ENCODE measurements around the gene IDI1.

Gene IDI1

DNA sequence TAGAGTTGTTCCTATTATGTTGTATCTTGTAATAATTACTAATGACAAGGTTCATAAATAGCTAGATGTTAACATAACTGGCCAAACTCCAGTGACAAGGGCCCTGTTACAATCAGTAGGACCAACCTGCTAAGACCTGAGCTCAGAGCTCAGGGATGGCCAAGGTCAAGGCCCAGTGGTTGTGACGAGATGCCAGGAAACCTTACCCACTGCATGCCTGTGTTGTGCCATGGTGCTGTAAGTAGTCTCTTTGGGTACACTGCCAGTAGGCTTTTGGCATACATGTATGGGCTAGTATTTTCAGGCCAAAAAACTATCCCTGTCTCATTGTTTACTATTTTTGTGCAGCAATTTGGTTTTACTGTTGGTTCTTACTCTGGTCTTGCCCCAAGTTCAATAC, 15.3 kb downstream of the IDI1 start:
- CTCF ChIA-PET = no interaction called here
- TF ChIP-seq ELF4 (IDR thresholded peaks at IDR 0.05) (no peak), ARNT (IDR thresholded peaks at IDR 0.05) (no peak), NFRKB (IDR thresholded peaks at IDR 0.05) (no peak), L3MBTL2 (conservative IDR thresholded peaks at IDR 0.05) (no peak), FOXA1 (IDR thresholded peaks at IDR 0.05) (no peak), TARDBP (IDR thresholded peaks at IDR 0.05) (no peak), LEF1 (IDR thresholded peaks at IDR 0.05; ENCODE audit: borderline replicate concordance) (no peak), ZNF384 (IDR thresholded peaks at IDR 0.05) (no peak), SP1 (IDR thresholded peaks at IDR 0.05) (no peak), HDGF (IDR thresholded peaks at IDR 0.05; ENCODE audit: borderline replicate concordance) (no peak), BHLHE40 (IDR thresholded peaks at IDR 0.05; ENCODE audit: borderline replicate concordance) (no peak), SUZ12 (IDR thresholded peaks at IDR 0.05) (no peak), FOXK2 (IDR thresholded peaks at IDR 0.05) (no peak), FOXM1 (IDR thresholded peaks at IDR 0.05; ENCODE audit: borderline replicate concordance) (no peak), CTBP1 (IDR thresholded peaks at IDR 0.05; ENCODE audit: borderline replicate concordance) (no peak)
- TF ChIP-seq, protein P1, sequence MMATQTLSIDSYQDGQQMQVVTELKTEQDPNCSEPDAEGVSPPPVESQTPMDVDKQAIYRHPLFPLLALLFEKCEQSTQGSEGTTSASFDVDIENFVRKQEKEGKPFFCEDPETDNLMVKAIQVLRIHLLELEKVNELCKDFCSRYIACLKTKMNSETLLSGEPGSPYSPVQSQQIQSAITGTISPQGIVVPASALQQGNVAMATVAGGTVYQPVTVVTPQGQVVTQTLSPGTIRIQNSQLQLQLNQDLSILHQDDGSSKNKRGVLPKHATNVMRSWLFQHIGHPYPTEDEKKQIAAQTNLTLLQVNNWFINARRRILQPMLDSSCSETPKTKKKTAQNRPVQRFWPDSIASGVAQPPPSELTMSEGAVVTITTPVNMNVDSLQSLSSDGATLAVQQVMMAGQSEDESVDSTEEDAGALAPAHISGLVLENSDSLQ (IDR thresholded peaks at IDR 0.05) = no peak
- no peak for DNase-seq (ENCODE audit: extremely low spot score)
- POLR2A ChIA-PET = interaction anchor here (3.2 kb wide), 1 partner anchor 15 kb away, joined by 12 read pairs; the partner anchor contains the start of gene IDI1

DNA sequence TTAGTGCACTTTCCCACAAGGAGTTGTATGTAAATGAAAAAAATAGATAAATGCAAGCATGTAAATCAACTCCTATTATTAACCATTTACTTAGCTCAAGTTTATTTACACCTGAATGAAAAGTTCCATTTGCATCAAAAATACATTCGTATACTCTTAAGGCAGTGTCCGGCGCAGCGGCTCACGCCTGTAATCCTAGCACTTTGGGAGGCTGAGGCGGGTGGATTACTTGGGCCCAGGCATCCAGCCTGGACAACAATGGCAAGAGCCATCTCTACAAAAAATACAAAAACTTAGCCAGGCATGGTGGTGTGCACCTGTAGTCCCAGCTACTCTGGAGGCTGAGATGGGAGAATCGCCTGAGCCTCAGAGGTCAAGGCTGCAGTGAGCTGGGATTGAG, 19.1 kb downstream of the IDI1 start:
- ChIA-PET CTCF (interaction anchor here (0.6 kb wide), 1 partner anchor 223 kb away, joined by 3 read pairs; no protein-coding TSS in a partner anchor), POLR2A (no interaction called here)
- DNase-seq (ENCODE audit: extremely low spot score) = no peak
- TF ChIP-seq FOXK2 (IDR thresholded peaks at IDR 0.05) = no peak

DNA sequence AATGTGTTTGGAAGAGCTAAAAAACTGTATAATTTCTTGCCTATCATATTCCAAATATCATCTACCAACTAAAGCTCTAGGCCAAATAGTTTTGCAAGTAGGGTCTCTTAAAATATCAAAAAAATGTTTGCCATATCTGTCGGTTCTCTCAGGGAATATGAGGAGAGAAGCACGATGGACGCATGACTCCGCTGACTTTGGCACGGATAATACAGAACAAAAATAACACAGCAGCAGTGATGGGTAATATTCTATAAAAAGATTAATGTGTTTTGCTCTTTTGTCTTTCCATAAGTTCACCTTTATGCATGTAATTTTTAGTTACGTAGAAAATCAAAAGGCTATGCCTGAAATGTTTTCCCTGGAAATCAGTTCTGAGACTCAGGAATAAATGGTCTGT, 22.3 kb downstream of the IDI1 start:
- DNase-seq (ENCODE audit: extremely low spot score) = no peak
- POLR2A ChIA-PET = no interaction called here
- CTCF ChIA-PET = no interaction called here
- no peak for TF ChIP-seq FOXA1 (IDR thresholded peaks at IDR 0.05)
- no peak for TF ChIP-seq BHLHE40 (IDR thresholded peaks at IDR 0.05; ENCODE audit: borderline replicate concordance)
- TF ChIP-seq ZNF384 (IDR thresholded peaks at IDR 0.05) = no peak
- no peak for TF ChIP-seq TARDBP (IDR thresholded peaks at IDR 0.05)
- no peak for TF ChIP-seq LEF1 (IDR thresholded peaks at IDR 0.05; ENCODE audit: borderline replicate concordance)
- TF ChIP-seq, protein P1 (IDR thresholded peaks at IDR 0.05) = no peak
- TF ChIP-seq ARNT (IDR thresholded peaks at IDR 0.05) = no peak
- TF ChIP-seq ELF4 (IDR thresholded peaks at IDR 0.05) = no peak
- TF ChIP-seq HDGF (IDR thresholded peaks at IDR 0.05; ENCODE audit: borderline replicate concordance) = no peak
- no peak for TF ChIP-seq CTBP1 (IDR thresholded peaks at IDR 0.05; ENCODE audit: borderline replicate concordance)

DNA sequence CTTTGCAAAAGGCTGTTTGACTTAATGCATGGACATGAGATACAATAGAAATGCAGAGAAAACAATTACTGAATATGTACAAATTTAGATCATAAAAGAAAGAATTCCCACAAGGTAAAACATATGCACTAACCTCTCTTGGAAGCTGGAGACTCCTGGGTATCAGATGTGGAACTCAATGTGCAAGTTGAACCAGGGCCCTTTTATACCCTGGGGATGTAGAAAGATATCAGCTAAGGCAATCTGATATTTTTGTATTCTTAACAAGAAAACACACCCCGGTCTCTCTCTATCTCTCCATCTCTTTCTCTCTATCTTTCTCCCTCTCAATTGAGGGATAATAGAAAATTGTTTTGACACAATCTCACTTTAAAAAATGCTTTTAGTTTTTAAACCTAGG, 23.2 kb downstream of the IDI1 start, which contains the start of gene IDI2:
Gene IDI2, minus strand, starts transcription at position 177 of the 400 bp plus-strand sequence. CDS start 1,136 bp downstream, outside the sequence.
- ChIA-PET CTCF (no interaction called here), POLR2A (no interaction called here)
- no peak for DNase-seq (ENCODE audit: extremely low spot score)
- TF ChIP-seq L3MBTL2 (conservative IDR thresholded peaks at IDR 0.05) (no peak), ELF4 (IDR thresholded peaks at IDR 0.05) (no peak), ARNT (IDR thresholded peaks at IDR 0.05) (no peak), SP1 (IDR thresholded peaks at IDR 0.05) (no peak), CTBP1 (IDR thresholded peaks at IDR 0.05; ENCODE audit: borderline replicate concordance) (no peak), BHLHE40 (IDR thresholded peaks at IDR 0.05; ENCODE audit: borderline replicate concordance) (no peak), FOXK2 (IDR thresholded peaks at IDR 0.05) (no peak), SUZ12 (IDR thresholded peaks at IDR 0.05) (no peak), HDGF (IDR thresholded peaks at IDR 0.05; ENCODE audit: borderline replicate concordance) (no peak), ZNF384 (IDR thresholded peaks at IDR 0.05) (no peak), LEF1 (IDR thresholded peaks at IDR 0.05; ENCODE audit: borderline replicate concordance) (no peak)
- TF ChIP-seq, protein P1 (IDR thresholded peaks at IDR 0.05) = no peak

DNA sequence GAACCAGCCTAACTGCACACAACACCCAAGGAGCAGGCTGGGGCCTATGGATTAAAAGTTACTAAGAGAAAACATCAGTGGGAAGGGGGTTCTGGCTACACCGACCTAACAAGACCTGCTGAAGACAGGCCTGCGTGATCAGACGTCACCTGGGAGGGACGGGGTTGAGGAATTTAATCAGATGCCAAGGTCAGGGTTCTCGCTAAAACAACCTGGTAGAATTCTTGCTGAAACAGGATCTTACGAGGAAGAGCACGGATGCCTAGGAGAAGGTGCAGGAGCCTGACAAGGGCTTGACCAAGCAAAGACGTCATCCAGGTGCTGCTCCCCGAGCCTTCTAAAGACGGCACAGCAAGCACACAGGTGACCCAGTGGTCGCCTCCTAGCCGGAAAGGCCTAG, 24.8 kb downstream of the IDI1 start:
- POLR2A ChIA-PET = no interaction called here
- no peak for DNase-seq (ENCODE audit: extremely low spot score)
- TF ChIP-seq NFRKB (IDR thresholded peaks at IDR 0.05) (no peak), ZNF384 (IDR thresholded peaks at IDR 0.05) (no peak), ELF4 (IDR thresholded peaks at IDR 0.05) (no peak), SUZ12 (IDR thresholded peaks at IDR 0.05) (no peak), BHLHE40 (IDR thresholded peaks at IDR 0.05; ENCODE audit: borderline replicate concordance) (no peak), CTBP1 (IDR thresholded peaks at IDR 0.05; ENCODE audit: borderline replicate concordance) (no peak), FOXK2 (IDR thresholded peaks at IDR 0.05) (no peak), ARNT (IDR thresholded peaks at IDR 0.05) (no peak), L3MBTL2 (conservative IDR thresholded peaks at IDR 0.05) (no peak), SP1 (IDR thresholded peaks at IDR 0.05) (no peak), FOXM1 (IDR thresholded peaks at IDR 0.05; ENCODE audit: borderline replicate concordance) (no peak)
- TF ChIP-seq, protein P1 (IDR thresholded peaks at IDR 0.05) = no peak
- CTCF ChIA-PET = no interaction called here

DNA sequence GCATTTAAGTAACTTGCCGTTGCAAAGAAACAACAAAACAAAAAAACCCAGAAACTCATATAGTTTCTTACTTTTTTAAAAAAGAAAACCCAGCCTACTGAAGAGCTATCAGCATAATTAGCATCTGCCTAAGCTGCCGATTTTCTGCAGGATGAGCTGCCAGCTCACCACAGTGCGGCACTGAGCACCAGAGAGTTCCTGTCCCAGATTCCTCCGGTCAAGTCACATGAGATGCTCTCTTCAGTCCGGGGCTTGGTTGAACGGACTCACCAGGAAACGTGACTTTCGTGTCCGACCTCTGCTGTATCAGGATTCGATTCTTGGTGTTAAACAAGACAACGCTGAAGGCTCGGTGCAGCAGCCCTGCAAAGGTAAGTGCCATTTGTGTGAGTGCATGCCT, 26.5 kb downstream of the IDI1 start:
- no peak for DNase-seq (ENCODE audit: extremely low spot score)
- ChIA-PET CTCF (no interaction called here), POLR2A (no interaction called here)
- TF ChIP-seq FOXM1 (IDR thresholded peaks at IDR 0.05; ENCODE audit: borderline replicate concordance) (no peak), CTBP1 (IDR thresholded peaks at IDR 0.05; ENCODE audit: borderline replicate concordance) (no peak), ARNT (IDR thresholded peaks at IDR 0.05) (no peak), TARDBP (IDR thresholded peaks at IDR 0.05) (no peak), HDGF (IDR thresholded peaks at IDR 0.05; ENCODE audit: borderline replicate concordance) (no peak), FOXA1 (IDR thresholded peaks at IDR 0.05) (no peak), FOXK2 (IDR thresholded peaks at IDR 0.05) (no peak)
- TF ChIP-seq, protein P1 (IDR thresholded peaks at IDR 0.05) = no peak

Measured in HEK293T (cell line).